HG03159 (cell line): ENCODE results near the gene GPR35.

Experiments used
- ATAC-seq: cut with Tn5 transposase; IDR thresholded peaks from one replicate; pipeline ENCODE4 v1.9.1; 2021; ENCODE audit warnings: mild to moderate bottlenecking, moderate library complexity; ENCODE audit not compliant: unreplicated experiment

Gene GPR35

GRCh38 chr2:240622531-240623235, 2.6 kb upstream of the GPR35 start:
- ATAC-seq: no peak

GRCh38 chr2:240623531-240624010, 1.7 kb upstream of the GPR35 start:
- no peak for ATAC-seq

GRCh38 chr2:240624011-240624949, 1.0 kb upstream of the GPR35 start:
- no peak for ATAC-seq

GRCh38 chr2:240626531-240627300, 1.4 kb downstream of the GPR35 start:
- no peak for ATAC-seq

GRCh38 chr2:240627736-240628506, 2.6 kb downstream of the GPR35 start:
- no peak for ATAC-seq

- ATAC-seq: no peak
Observed at GRCh38 chr2:240628507-240628807, 3.2 kb downstream of the GPR35 start.

- no peak for ATAC-seq
Observed at GRCh38 chr2:240628808-240629618, 3.7 kb downstream of the GPR35 start.

GRCh38 chr2:240629619-240629967, 4.3 kb downstream of the GPR35 start:
- ATAC-seq: no peak

GRCh38 chr2:240629968-240630770, 4.9 kb downstream of the GPR35 start:
- ATAC-seq: no peak

GRCh38 chr2:240630771-240631547, 5.7 kb downstream of the GPR35 start:
- ATAC-seq: no peak

- no peak for ATAC-seq
Observed at GRCh38 chr2:240631548-240632305, 6.4 kb downstream of the GPR35 start.

GRCh38 chr2:240632306-240632721, 7.0 kb downstream of the GPR35 start:
- no peak for ATAC-seq

- ATAC-seq: no peak
Observed at GRCh38 chr2:240635121-240635997, 10.1 kb downstream of the GPR35 start.

- ATAC-seq: no peak
Observed at GRCh38 chr2:240635998-240636547, 10.8 kb downstream of the GPR35 start.

- no peak for ATAC-seq
Observed at GRCh38 chr2:240636563-240637115, 11.4 kb downstream of the GPR35 start.
